HG02798 (cell line): Measurements from ENCODE around the gene DDX39A.
"Not testable (repeated sequence)": the region's sequence is repeated elsewhere in the genome, so short reads cannot be mapped to it uniquely, and the experiment has no call there.

Source experiments
- ATAC-seq: cut with Tn5 transposase; IDR thresholded peaks from one replicate; pipeline ENCODE4 v1.9.1; 2021; ENCODE audit warnings: mild to moderate bottlenecking; ENCODE audit not compliant: unreplicated experiment, poor library complexity

DDX39A gene

DNA sequence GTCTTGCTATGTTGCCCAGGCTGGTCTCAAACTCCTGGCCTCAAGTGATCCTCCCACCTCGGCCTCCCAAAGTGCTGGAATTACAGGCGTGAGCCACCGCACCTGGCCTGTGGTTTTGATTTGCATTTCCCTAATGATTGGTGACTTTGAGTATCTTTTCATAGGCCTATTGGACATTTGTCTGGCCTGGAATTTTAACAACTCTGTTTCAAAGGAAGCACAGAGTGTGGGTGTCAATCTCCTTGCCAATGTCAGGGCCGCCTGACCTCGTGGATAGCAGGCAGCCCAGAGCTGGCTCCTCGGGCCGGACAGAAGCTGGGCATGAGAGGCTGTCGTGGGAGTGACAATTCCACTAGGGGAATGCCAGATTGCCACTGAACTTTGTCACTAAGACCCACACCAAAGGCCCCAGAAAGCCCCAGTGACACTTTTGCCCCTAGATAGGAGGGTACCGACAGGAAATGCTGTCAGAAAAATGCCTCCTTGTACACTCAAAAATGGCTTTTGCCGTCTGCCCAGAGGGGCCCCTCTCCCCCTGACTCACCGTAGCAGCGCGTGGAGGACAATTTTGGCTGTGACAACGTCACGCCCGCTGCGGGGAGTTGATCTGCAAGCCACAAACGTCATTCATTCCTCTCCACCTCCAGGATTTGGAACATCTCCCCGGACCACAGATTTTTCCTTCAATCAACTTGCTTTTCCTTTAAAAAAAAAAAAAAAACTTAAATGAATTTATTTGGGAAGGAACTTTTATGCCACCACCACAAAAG is 49.6 kb downstream of the DDX39A start:
- no peak for ATAC-seq

DNA sequence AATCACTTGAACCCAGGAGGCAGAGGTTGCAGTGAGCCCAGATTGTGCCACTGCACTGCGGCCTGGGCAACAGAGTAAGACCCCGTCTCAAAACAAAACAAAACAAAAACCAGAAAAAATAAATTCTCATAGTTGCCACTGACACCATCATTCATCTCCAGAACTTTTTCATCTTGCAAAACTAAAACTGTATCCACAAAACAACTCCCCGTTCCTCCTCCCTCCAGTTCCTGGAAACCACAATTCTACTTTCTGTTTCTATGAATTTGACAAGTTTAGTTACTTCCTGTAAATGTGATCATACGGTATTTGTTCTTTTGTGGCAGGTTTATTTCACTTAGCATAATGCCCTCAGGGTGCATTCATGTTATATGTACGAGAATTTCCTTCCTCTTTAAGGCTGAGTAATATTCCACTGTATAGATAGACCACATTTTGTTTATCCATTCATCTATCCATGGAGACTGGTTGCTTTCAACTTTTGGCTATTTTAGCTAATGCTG is 51.1 kb downstream of the DDX39A start:
- no peak for ATAC-seq

DNA sequence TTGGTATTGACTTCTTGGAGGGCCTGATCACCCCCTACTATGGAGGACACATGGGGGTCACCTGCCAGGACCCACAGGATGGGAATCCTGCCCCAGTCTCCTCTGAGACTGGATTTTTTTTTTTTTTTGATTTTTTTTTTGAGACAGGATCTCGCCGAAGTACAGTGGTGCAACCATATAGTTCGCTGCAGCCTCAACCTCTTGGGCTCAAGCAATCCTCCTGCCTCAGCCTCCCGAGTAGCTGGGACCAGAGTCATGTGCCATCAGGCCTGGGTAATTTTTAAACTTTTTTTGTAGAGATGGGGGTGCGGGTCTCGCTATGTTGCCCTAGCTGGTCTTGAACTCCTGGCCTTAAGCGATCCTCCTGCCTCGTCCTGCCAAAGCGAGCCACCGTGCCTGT is 52.1 kb downstream of the DDX39A start:
- ATAC-seq = peak; percentile 3

DNA sequence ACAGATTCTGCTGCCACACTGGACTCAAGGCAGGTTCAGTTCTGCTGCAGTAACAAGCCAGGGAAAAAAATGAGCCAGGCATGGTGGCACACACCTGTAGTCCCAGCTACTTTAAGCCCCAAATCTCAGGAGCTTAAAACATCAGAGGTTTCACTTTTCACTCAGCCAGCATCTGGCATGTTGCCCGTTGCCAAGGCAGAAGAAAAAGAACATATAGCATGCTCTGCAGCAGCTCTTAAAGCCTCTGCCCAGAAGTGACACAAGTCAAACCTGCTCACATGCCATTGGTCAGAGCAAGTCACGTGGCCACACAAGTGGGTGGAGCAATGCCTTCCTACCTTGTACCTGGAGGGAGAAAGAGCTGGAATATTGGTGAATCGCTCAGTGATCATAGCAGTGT is 52.6 kb downstream of the DDX39A start:
- peak; percentile 54 for ATAC-seq

DNA sequence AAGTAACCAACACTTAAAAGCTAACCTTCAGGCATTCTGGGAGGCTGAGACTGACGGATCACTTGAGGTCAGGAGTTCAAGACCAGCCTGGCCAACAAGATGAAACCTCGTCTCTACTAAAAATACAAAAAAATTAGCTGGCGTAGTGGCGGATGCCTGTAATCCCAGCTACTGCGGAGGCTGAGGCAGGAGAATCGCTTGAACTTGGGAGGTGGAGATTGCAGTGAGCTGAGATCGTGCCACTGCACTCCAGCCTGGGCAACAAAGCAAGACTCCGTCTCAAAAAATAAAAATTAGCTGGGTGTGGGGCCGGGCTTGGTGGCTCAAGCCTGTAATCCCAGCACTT is 55.1 kb downstream of the DDX39A start:
- ATAC-seq = not testable (repeated sequence)

DNA sequence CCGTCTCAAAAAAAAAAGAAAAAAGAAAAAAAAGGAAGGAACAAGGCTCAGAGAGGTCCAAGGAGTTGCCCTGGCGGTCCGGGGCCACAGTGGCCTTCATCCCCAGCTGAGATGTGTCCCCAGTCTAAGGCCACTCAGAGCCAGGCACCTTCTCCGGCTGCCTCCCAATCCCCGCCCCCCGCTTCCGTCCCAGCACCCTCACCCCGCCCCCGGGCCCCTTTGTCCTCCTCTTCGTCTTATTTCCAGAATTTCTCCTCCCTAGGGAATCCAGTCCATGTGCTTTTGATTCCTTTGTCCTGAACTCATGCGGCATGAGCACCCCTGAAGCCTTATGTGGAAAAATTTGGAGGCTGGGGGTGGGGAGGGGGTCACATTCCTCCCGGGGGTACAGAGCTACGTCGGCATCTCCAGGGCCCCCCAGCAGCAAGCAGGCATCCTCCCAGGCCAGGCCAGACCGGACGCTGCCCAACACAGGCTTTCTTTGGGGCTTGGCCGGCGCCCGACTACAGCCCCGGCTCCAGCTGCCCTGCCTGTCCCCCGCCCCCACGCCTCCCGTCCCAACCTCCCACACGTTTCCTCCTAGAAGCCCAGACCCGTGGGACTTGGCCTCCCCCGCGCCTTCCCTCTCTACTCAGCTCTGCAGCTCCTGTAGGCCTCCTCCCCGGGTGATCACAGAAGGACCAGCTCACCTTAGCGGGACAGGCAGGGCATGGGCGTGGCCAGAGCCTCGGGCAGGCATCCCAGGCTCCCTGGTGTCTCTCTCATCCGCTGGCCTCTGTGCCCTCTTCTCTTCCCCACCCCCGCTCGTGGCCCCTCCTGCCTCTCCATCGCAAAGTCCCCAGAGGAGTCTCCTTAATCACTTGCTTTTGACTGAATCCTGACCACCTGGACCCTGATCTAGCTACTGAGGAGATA is 55.7 kb downstream of the DDX39A start:
- no peak for ATAC-seq

DNA sequence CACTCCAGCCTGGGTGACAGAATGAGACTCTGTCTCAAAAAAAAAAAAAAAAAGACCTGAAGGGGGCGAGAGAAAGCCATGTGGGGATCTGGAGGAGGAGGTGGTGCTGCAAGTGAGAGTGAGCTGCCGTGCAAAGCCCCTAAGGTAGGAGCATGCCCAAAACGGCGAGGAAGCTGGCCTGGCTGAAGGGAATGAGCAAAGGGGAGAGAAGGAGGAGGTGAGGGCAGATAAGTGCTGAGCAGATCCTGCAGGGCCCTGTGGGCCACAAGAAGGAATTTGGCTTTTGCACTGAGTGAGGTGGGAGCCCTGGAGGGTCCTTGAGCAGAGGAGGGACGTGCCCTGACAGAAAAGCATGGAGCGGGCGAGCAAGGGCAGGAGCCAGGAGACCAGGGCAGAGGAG is 57.3 kb downstream of the DDX39A start:
- no peak for ATAC-seq
